HEK293 (cell line): ENCODE measurements around the gene AVPR1B.

Experiments used
- CTCF ChIA-PET: fragments of 350-600 bp; formaldehyde crosslinking; extraction: SDS; loops from one replicate; lab custom pipeline; 2021; ENCODE audit warnings: antibody characterized with exemption; lab: Yijun Ruan, JAX
- POLR2A ChIA-PET: fragments of 300-600 bp; formaldehyde crosslinking; extraction: SDS; loops from one replicate; lab custom pipeline; 2020; ENCODE audit warnings: antibody characterized with exemption, inconsistent platforms; lab: Yijun Ruan, JAX
- H3K27ac ChIP-seq: fragments of 200-500 bp; sonication (Bioruptor generic); 2 replicates; pipeline ENCODE4 v1.5.1; 2014; ENCODE audit warnings: low read depth, low read length, control low read depth, inconsistent platforms; ENCODE audit errors: extremely low read depth
- H3K36me3 ChIP-seq, 2 experiments: fragments of 200-500 bp in 1 of 2; sonication (Bioruptor generic) in 1 of 2; 1 replicate in 1 of 2; 2 replicates in 1 of 2; pipeline ENCODE4 v1.5.1; 2014 to 2017; ENCODE audit warnings: inconsistent platforms in 2 of 2, low read length in 2 of 2; ENCODE audit not compliant: control insufficient read depth in 2 of 2, insufficient read depth in 1 of 2
- H3K4me1 ChIP-seq: fragments of 200-500 bp; sonication (Bioruptor generic); 2 replicates; pipeline ENCODE4 v1.5.1; 2014; ENCODE audit warnings: mild to moderate bottlenecking, low read length, inconsistent platforms; ENCODE audit not compliant: control insufficient read depth, insufficient read depth
- H3K4me3 ChIP-seq: 2 replicates; pipeline ENCODE4 v1.5.1; 2011; ENCODE audit warnings: low read depth, mild to moderate bottlenecking, control low read depth, low read length, moderate library complexity
- H3K9me3 ChIP-seq: fragments of 200-500 bp; sonication (Bioruptor generic); 2 replicates; pipeline ENCODE4 v1.5.1; 2014; ENCODE audit warnings: low read depth, low read length, inconsistent platforms; ENCODE audit not compliant: control insufficient read depth, insufficient read depth
- GLI2 ChIP-seq: fragments of 450-650 bp; formaldehyde crosslinking; IDR thresholded peaks from 2 replicates; pipeline ENCODE4; 2017; ENCODE audit warnings: missing biosample characterization, missing genetic modification characterization, low read depth, borderline replicate concordance
- HOXA7 ChIP-seq: sonication (generic); formaldehyde crosslinking; IDR thresholded peaks from 2 replicates; pipeline ENCODE4 v1.8.1; 2022; ENCODE audit warnings: missing genetic modification reagents, borderline replicate concordance
- HOXC10 ChIP-seq: sonication (generic); formaldehyde crosslinking; IDR thresholded peaks from 2 replicates; pipeline ENCODE4 v1.8.1; 2023; ENCODE audit warnings: mild to moderate bottlenecking, missing genetic modification reagents
- MYNN ChIP-seq: fragments of 450-650 bp; formaldehyde crosslinking; IDR thresholded peaks from 2 replicates; pipeline ENCODE4 v1.5.1; 2016; ENCODE audit warnings: missing biosample characterization, missing genetic modification characterization, borderline replicate concordance
- OVOL3 ChIP-seq: fragments of 450-650 bp; formaldehyde crosslinking; IDR thresholded peaks from 2 replicates; pipeline ENCODE4 v1.5.1; 2016; ENCODE audit warnings: missing biosample characterization, missing genetic modification characterization
- REPIN1 ChIP-seq: fragments of 450-650 bp; formaldehyde crosslinking; IDR thresholded peaks from 2 replicates; pipeline ENCODE4 v1.5.1; 2017; ENCODE audit warnings: missing biosample characterization, missing genetic modification characterization, low read depth
- SCRT1 ChIP-seq: fragments of 450-650 bp; formaldehyde crosslinking; IDR thresholded peaks from 2 replicates; pipeline ENCODE4 v1.5.1; 2016; ENCODE audit warnings: missing biosample characterization, missing genetic modification characterization, borderline replicate concordance
- ZBTB1 ChIP-seq: fragments of 450-650 bp; formaldehyde crosslinking; IDR thresholded peaks from 2 replicates; pipeline ENCODE4 v1.5.1; 2016; ENCODE audit warnings: missing biosample characterization, missing genetic modification characterization
- ZFP37 ChIP-seq: fragments of 450-650 bp; formaldehyde crosslinking; IDR thresholded peaks from 2 replicates; pipeline ENCODE4 v1.5.1; 2016; ENCODE audit warnings: missing biosample characterization, missing genetic modification characterization
- ZNF133 ChIP-seq: fragments of 450-650 bp; formaldehyde crosslinking; IDR thresholded peaks from 2 replicates; pipeline ENCODE4 v1.5.1; 2016; ENCODE audit warnings: missing biosample characterization, missing genetic modification characterization
- ZNF202 ChIP-seq: fragments of 450-650 bp; formaldehyde crosslinking; IDR thresholded peaks from 2 replicates; pipeline ENCODE4 v1.5.1; 2016; ENCODE audit warnings: missing biosample characterization, missing genetic modification characterization, borderline replicate concordance
- ZNF248 ChIP-seq: fragments of 450-650 bp; formaldehyde crosslinking; IDR thresholded peaks from 2 replicates; pipeline ENCODE4 v1.5.1; 2017; ENCODE audit warnings: missing biosample characterization, missing genetic modification characterization
- ZNF37A ChIP-seq: fragments of 450-650 bp; IDR thresholded peaks from 2 replicates; pipeline ENCODE4 v1.5.1; 2018; ENCODE audit warnings: missing biosample characterization, missing genetic modification characterization
- ZNF416 ChIP-seq: fragments of 450-650 bp; formaldehyde crosslinking; IDR thresholded peaks from 2 replicates; pipeline ENCODE4 v1.5.1; 2016; ENCODE audit warnings: missing biosample characterization, missing genetic modification characterization
- ZNF48 ChIP-seq: fragments of 450-650 bp; formaldehyde crosslinking; IDR thresholded peaks from 2 replicates; pipeline ENCODE4 v1.5.1; 2016; ENCODE audit warnings: missing biosample characterization, missing genetic modification characterization
- ZNF548 ChIP-seq: fragments of 450-650 bp; formaldehyde crosslinking; IDR thresholded peaks from 2 replicates; pipeline ENCODE4 v1.5.1; 2016; ENCODE audit warnings: missing biosample characterization, missing genetic modification characterization
- ZNF624 ChIP-seq: fragments of 450-650 bp; formaldehyde crosslinking; IDR thresholded peaks from 2 replicates; pipeline ENCODE4 v1.5.1; 2017; ENCODE audit warnings: missing biosample characterization, missing genetic modification characterization
- ZNF677 ChIP-seq: fragments of 450-650 bp; IDR thresholded peaks from 2 replicates; pipeline ENCODE4 v1.5.0; 2018; ENCODE audit warnings: missing biosample characterization, mild to moderate bottlenecking, missing genetic modification characterization, moderate library complexity
- ZNF747 ChIP-seq: fragments of 450-650 bp; formaldehyde crosslinking; IDR thresholded peaks from 2 replicates; pipeline ENCODE4 v1.5.1; 2016; ENCODE audit warnings: missing biosample characterization, missing genetic modification characterization
- ZNF791 ChIP-seq: fragments of 450-650 bp; formaldehyde crosslinking; IDR thresholded peaks from 2 replicates; pipeline ENCODE4 v1.5.1; 2016; ENCODE audit warnings: missing biosample characterization, missing genetic modification characterization
- ZNF792 ChIP-seq: fragments of 450-650 bp; formaldehyde crosslinking; IDR thresholded peaks from 2 replicates; pipeline ENCODE4 v1.5.1; 2016; ENCODE audit warnings: missing biosample characterization, missing genetic modification characterization
- TF ChIP-seq, protein P1 (sequence below): IDR thresholded peaks from 2 replicates; pipeline ENCODE4 v1.6.1; 2011; ENCODE audit warnings: mild to moderate bottlenecking, low read depth, low read length, borderline replicate concordance
- TF ChIP-seq, protein P2 (sequence below): fragments of 450-650 bp; formaldehyde crosslinking; IDR thresholded peaks from 2 replicates; pipeline ENCODE4 v1.5.1; 2016; ENCODE audit warnings: missing biosample characterization, missing genetic modification characterization
- TF ChIP-seq, protein P3 (sequence below): fragments of 450-650 bp; formaldehyde crosslinking; IDR thresholded peaks from 2 replicates; pipeline ENCODE4 v1.5.1; 2016; ENCODE audit warnings: missing biosample characterization, missing genetic modification characterization
- TF ChIP-seq, protein P4 (sequence below): fragments of 450-650 bp; formaldehyde crosslinking; IDR thresholded peaks from 2 replicates; pipeline ENCODE4 v1.5.1; 2016; ENCODE audit warnings: missing biosample characterization, missing genetic modification characterization
- TF ChIP-seq, protein P5 (sequence below): fragments of 450-650 bp; formaldehyde crosslinking; IDR thresholded peaks from 2 replicates; pipeline ENCODE4 v1.5.1; 2017; ENCODE audit warnings: missing biosample characterization, missing genetic modification characterization

AVPR1B gene

DNA sequence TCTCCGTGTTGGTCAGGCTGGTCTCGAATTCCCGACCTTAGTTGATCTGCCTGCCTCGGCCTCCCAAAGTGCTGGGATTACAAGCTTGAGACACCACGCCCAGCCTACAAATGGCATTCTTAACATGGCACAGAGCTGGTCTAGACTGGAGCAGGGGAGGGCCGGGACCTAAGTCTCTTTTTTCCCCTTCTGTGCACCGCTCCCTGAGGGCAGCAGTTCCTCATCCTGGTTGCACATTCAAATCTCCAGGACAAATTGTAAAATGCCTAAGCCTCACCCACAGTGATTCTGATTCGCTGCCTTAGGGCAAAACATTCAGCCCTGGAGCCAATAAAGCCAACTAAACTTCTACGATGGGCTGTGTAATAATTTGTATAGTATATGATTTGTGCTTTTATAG, 10.1 kb upstream of the AVPR1B start:
- H3K36me3 ChIP-seq, result no peaks in the 10 kb centered on the region
- no peak overlapping the region for H3K27ac ChIP-seq
- CTCF ChIA-PET, result interaction anchor here (0.6 kb wide), 1 partner anchor 32 kb away, joined by 3 read pairs; no protein-coding TSS in a partner anchor
- TF ChIP-seq, protein P1, sequence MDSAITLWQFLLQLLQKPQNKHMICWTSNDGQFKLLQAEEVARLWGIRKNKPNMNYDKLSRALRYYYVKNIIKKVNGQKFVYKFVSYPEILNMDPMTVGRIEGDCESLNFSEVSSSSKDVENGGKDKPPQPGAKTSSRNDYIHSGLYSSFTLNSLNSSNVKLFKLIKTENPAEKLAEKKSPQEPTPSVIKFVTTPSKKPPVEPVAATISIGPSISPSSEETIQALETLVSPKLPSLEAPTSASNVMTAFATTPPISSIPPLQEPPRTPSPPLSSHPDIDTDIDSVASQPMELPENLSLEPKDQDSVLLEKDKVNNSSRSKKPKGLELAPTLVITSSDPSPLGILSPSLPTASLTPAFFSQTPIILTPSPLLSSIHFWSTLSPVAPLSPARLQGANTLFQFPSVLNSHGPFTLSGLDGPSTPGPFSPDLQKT, result no peak
- no peak for TF ChIP-seq ZNF624 (tag by site-specific recombination)
- no peak for TF ChIP-seq ZNF37A (tag by site-specific recombination)
- TF ChIP-seq GLI2, result no peak
- TF ChIP-seq HOXC10, result no peak
- TF ChIP-seq ZFP37 (tag by site-specific recombination), result no peak
- TF ChIP-seq ZNF548 (tag by site-specific recombination), result no peak
- TF ChIP-seq ZNF791, result no peak
- H3K4me3 ChIP-seq, result no peak overlapping the region
- H3K9me3 ChIP-seq, result no peaks in the 10 kb centered on the region
- no peaks in the 10 kb centered on the region for H3K4me1 ChIP-seq
- POLR2A ChIA-PET, result no interaction called here

DNA sequence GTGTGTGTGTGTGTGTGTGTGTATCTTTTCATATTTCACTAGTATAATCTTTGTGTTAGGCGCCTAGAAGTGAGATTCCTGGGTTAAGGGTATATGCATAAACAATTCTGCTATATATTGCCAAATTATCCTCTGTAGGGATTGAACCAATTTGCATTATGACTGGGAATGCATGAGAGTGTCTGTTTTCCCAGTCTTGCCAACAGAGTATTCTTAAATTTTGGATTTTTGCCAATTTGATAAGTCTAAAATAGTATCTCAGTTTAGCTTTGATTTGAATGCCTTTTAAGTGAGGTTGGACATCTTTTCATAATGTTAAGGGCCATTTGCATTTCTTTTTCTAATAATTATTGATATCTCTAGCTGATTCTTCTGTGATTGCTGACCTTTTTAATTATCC, 8.2 kb upstream of the AVPR1B start:
- CTCF ChIA-PET, result no interaction called here
- TF ChIP-seq ZNF747 (no peak), ZNF202 (tag by site-specific recombination) (no peak), ZNF248 (tag by site-specific recombination) (no peak), OVOL3 (tag by site-specific recombination) (no peak), ZNF133 (tag by site-specific recombination) (no peak), HOXA7 (CRISPR knock-in tag) (no peak), SCRT1 (tag by site-specific recombination) (no peak), MYNN (tag by site-specific recombination) (no peak)
- no peak overlapping the region for H3K4me3 ChIP-seq
- H3K27ac ChIP-seq, result no peak overlapping the region
- POLR2A ChIA-PET, result no interaction called here
- H3K9me3 ChIP-seq, result no peaks in the 10 kb centered on the region; the same call in 1 of the 2 replicates
- no peaks in the 10 kb centered on the region for H3K4me1 ChIP-seq
- H3K36me3 ChIP-seq, result no peaks in the 10 kb centered on the region

DNA sequence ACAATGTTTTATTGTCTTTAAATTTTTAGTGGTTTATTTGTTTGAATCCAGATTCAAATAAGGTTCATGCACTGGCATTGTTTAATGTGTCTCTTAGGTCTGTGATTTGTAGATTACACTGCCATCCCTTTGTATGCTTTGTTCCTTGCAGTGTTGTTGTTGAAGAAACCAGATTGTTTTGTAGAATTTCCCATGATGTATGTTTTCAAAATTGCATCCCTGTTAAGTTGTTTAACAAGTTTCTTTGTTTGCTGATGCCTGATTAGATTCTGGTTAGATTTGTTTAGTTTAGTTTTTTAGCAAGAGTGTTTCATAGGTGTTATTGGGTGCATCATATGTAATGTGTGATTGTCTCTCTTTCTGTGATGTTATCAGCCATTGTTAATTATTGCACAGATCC, 5.5 kb upstream of the AVPR1B start:
- Histone ChIP-seq H3K4me1 (no peaks in the 10 kb centered on the region), H3K27ac (no peak overlapping the region), H3K36me3 (no peaks in the 10 kb centered on the region), H3K9me3 (no peaks in the 10 kb centered on the region; the same call in 1 of the 2 replicates), H3K4me3 (no peak overlapping the region)
- TF ChIP-seq, protein P2, sequence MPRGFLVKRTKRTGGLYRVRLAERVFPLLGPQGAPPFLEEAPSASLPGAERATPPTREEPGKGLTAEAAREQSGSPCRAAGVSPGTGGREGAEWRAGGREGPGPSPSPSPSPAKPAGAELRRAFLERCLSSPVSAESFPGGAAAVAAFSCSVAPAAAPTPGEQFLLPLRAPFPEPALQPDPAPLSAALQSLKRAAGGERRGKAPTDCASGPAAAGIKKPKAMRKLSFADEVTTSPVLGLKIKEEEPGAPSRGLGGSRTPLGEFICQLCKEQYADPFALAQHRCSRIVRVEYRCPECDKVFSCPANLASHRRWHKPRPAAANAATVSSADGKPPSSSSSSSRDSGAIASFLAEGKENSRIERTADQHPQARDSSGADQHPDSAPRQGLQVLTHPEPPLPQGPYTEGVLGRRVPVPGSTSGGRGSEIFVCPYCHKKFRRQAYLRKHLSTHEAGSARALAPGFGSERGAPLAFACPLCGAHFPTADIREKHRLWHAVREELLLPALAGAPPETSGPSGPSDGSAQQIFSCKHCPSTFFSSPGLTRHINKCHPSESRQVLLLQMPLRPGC (tag by site-specific recombination), result no peak
- TF ChIP-seq ZBTB1 (tag by site-specific recombination) (no peak), ZNF416 (tag by site-specific recombination) (no peak), ZNF792 (tag by site-specific recombination) (no peak), ZNF677 (tag by site-specific recombination) (no peak), REPIN1 (tag by site-specific recombination) (no peak), ZNF48 (tag by site-specific recombination) (no peak)
- TF ChIP-seq, protein P3, sequence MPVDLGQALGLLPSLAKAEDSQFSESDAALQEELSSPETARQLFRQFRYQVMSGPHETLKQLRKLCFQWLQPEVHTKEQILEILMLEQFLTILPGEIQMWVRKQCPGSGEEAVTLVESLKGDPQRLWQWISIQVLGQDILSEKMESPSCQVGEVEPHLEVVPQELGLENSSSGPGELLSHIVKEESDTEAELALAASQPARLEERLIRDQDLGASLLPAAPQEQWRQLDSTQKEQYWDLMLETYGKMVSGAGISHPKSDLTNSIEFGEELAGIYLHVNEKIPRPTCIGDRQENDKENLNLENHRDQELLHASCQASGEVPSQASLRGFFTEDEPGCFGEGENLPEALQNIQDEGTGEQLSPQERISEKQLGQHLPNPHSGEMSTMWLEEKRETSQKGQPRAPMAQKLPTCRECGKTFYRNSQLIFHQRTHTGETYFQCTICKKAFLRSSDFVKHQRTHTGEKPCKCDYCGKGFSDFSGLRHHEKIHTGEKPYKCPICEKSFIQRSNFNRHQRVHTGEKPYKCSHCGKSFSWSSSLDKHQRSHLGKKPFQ (tag by site-specific recombination), result no peak
- TF ChIP-seq, protein P4, sequence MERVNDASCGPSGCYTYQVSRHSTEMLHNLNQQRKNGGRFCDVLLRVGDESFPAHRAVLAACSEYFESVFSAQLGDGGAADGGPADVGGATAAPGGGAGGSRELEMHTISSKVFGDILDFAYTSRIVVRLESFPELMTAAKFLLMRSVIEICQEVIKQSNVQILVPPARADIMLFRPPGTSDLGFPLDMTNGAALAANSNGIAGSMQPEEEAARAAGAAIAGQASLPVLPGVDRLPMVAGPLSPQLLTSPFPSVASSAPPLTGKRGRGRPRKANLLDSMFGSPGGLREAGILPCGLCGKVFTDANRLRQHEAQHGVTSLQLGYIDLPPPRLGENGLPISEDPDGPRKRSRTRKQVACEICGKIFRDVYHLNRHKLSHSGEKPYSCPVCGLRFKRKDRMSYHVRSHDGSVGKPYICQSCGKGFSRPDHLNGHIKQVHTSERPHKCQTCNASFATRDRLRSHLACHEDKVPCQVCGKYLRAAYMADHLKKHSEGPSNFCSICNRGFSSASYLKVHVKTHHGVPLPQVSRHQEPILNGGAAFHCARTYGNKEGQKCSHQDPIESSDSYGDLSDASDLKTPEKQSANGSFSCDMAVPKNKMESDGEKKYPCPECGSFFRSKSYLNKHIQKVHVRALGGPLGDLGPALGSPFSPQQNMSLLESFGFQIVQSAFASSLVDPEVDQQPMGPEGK (tag by site-specific recombination), result no peak
- TF ChIP-seq, protein P5, sequence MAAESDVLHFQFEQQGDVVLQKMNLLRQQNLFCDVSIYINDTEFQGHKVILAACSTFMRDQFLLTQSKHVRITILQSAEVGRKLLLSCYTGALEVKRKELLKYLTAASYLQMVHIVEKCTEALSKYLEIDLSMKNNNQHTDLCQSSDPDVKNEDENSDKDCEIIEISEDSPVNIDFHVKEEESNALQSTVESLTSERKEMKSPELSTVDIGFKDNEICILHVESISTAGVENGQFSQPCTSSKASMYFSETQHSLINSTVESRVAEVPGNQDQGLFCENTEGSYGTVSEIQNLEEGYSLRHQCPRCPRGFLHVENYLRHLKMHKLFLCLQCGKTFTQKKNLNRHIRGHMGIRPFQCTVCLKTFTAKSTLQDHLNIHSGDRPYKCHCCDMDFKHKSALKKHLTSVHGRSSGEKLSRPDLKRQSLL (tag by site-specific recombination), result no peak
- POLR2A ChIA-PET, result no interaction called here
- CTCF ChIA-PET, result no interaction called here
